Heart left ventricle (tissue), 16 donors: ENCODE results near the gene CD300LF. TPM values are rescaled to one million over a fixed set of nuclear protein-coding genes. Genes with fewer than 3 reads are reported as not detected.

Experiments used
- ATAC-seq, 4 donors: fragments of 200-7000 bp; cut with Tn5 transposase; one replicate each; pipeline ENCODE4 v1.9.1; 2020 to 2022; ENCODE audit warnings: moderate library complexity in 4 of 4, mild to moderate bottlenecking in 3 of 4, moderate number of reproducible peaks in 1 of 4
- DNase-seq, 5 donors: peaks; one replicate each; pipeline ENCODE4 v3.0.0-alpha.2; 2020
- H3K27ac ChIP-seq, 12 donors: fragments of 200-600 bp; sonication (generic) in 4 of 12; one replicate each; pipeline versions ENCODE4 v1.5.0 to v1.8.0; 2016 to 2022; ENCODE audit warnings: mild to moderate bottlenecking in 2 of 12
- H3K27me3 ChIP-seq, 9 donors: fragments of 200-600 bp; sonication (generic) in 2 of 9; one replicate each; pipeline versions ENCODE4 v1.5.1 to v1.8.0; 2016 to 2022; ENCODE audit warnings: mild to moderate bottlenecking in 3 of 9
- H3K36me3 ChIP-seq, 9 donors: fragments of 200-600 bp; sonication (generic) in 2 of 9; one replicate each; pipeline versions ENCODE4 v1.5.0 to v1.8.0; 2018 to 2022; ENCODE audit warnings: mild to moderate bottlenecking in 2 of 9
- H3K4me1 ChIP-seq, 12 donors: fragments of 200-600 bp; sonication (generic) in 4 of 12; one replicate each; pipeline versions ENCODE4 v1.5.0 to v1.8.0; 2016 to 2022; ENCODE audit warnings: mild to moderate bottlenecking in 3 of 12
- H3K4me3 ChIP-seq, 12 donors: fragments of 200-600 bp; sonication (generic) in 4 of 12; one replicate each; pipeline versions ENCODE4 v1.5.0 to v1.8.0; 2017 to 2022; ENCODE audit warnings: mild to moderate bottlenecking in 9 of 12, moderate library complexity in 4 of 12
- H3K9me3 ChIP-seq, 12 donors: fragments of 200-600 bp; sonication (generic) in 4 of 12; one replicate each; pipeline versions ENCODE4 v1.5.0 to v1.8.0; 2016 to 2022; ENCODE audit warnings: mild to moderate bottlenecking in 1 of 12
- CTCF ChIP-seq, 12 donors: fragments of 200-600 bp; sonication (generic) in 4 of 12; IDR thresholded peaks; one replicate each; pipeline versions ENCODE4 v1.5.0 to v1.8.0; 2018 to 2022; ENCODE audit warnings: antibody characterized with exemption in 12 of 12, mild to moderate bottlenecking in 5 of 12
- POLR2A ChIP-seq, 2 donors: fragments of 450-650 bp; IDR thresholded peaks; one replicate each; pipeline ENCODE4 v1.6.1; 2017; ENCODE audit warnings: antibody characterized with exemption in 2 of 2, mild to moderate bottlenecking in 2 of 2, moderate library complexity in 2 of 2
- WGBS, 4 donors: extraction: QIAGEN DNeasy Blood & Tissue Kit in 2 of 4; methylation state at CpG; one replicate each; pipeline versions ENCODE4 v1.1.5 to v1.1.7; 2013 to 2018; 5-methylcytosine and 5-hydroxymethylcytosine counted together
- intact Hi-C, 10 donors: fragments of 100-400 bp; cut with DNase I; formaldehyde crosslinking; loops; one replicate each; pipeline versions ENCODE4 v1.11.1 to v1.14.2; 2022
- polyA plus RNA-seq, 2 donors: library from polyadenylated mRNA; stranded (reverse); fragments of 200-250 nt; gene quantifications; one replicate each; pipeline ENCODE4 v1.2.3, GENCODE V29; 2013
- total RNA-seq, 9 donors: library from RNA; depleted of rRNA in 2 of 9; stranded (reverse); fragments of >200 nt in 2 of 9; fragmentation: NEBNext Ultra II Directional in 3 of 9; extraction: Animal tissue kit (Norgen Biotek cat#: 25700) in 3 of 9; gene quantifications; one replicate each; pipeline versions ENCODE4 v1.1.0 to v1.2.4, GENCODE V29; 2016 to 2023
- donor health status: ischemic (EF 13 %, LVEDD 7.1; RV severe dilation, severe dysfunction).
- donor health status: healthy with polysubstance abuse.
- donor health status: DM: no; HTN: yes; CAD: no.
- donor health status: DM: no; HTN: no; CAD: no.
- donor health status: ischemic (EF 25% LVEDD 6.9; RV normal size, moderate dysfunction).
- donor health status: ischemic (EF 25% LVEDD 5.7; RV mildly dilated, moderate dysfunction).
- donor health status: healthy.
- donor health status: DM: yes; HTN: yes; CAD: no.
- donor health status: ischemic (EF 35%, LVEDD 5.7; RV mildly dilated, moderate dysfunction).
- donor health status: nonischemic (EF 11% LVEDD 7.7; RV severe dilation, severe dysfunction).
- donor health status: DM: yes; HTN: yes; CAD: no.
- donor health status: PGD.
- donor health status: ischemic (EF 29% LVEDD 5.4; RV normal size, mild dysfunction).
- donor health status: nonischemic (EF 23%, LVEDD 6.1; RV moderate dilation, normal function).

CD300LF gene
- total and polyA plus RNA-seq, 11 donors = 0.15 to 7.0 (median 0.42) TPM; not detected in 2

GRCh38 chr17:74752822-74753401, 40.2 kb upstream of the CD300LF start:
- intact Hi-C loops = loop anchor here in 1 of 10 donors (2.0 kb wide), 1 partner anchor 14 kb away; no protein-coding TSS in a partner anchor
- no peaks in the 10 kb centered on the region for H3K36me3 ChIP-seq
- DNase-seq = no peak
- TF ChIP-seq CTCF (IDR thresholded peaks at IDR 0.05) = no peak
- H3K9me3 ChIP-seq = no peaks in the 10 kb centered on the region
- peaks cover 5 to 77% (median 36%) of the 10 kb centered on the region in 12 donors for H3K4me1 ChIP-seq
- H3K27ac ChIP-seq = no peak overlapping the region
- 87 to 94% (median 91%) methylated on average over 7 of the region's 7 CpGs for WGBS, 4 donors
- no peak for ATAC-seq
- H3K4me3 ChIP-seq = peak overlapping the region in 1 of 12 donors; percentile 96
- no peaks in the 10 kb centered on the region for H3K27me3 ChIP-seq

- H3K9me3 ChIP-seq = no peaks in the 10 kb centered on the region
- intact Hi-C loops = loop anchor here in 1 of 10 donors (2.0 kb wide), 1 partner anchor 14 kb away; no protein-coding TSS in a partner anchor
- TF ChIP-seq CTCF (IDR thresholded peaks at IDR 0.05) = no peak
- no peak for TF ChIP-seq POLR2A (IDR thresholded peaks at IDR 0.05)
- peak overlapping the region in 1 of 12 donors; percentile 59 for H3K27ac ChIP-seq
- peaks cover 5 to 77% (median 36%) of the 10 kb centered on the region in 12 donors for H3K4me1 ChIP-seq
- ATAC-seq (no peak), DNase-seq (no peak)
- H3K27me3 ChIP-seq = no peaks in the 10 kb centered on the region
- H3K36me3 ChIP-seq = no peaks in the 10 kb centered on the region
- WGBS, 4 donors = 90 to 93% (median 91%) methylated on average over 9 of the region's 9 CpGs
- H3K4me3 ChIP-seq = peak overlapping the region in 2 of 12 donors; percentile 96 to 100
Measured at GRCh38 chr17:74752415-74752814, 39.7 kb upstream of the CD300LF start.

- no peaks in the 10 kb centered on the region for H3K27me3 ChIP-seq
- peaks cover 2 to 79% (median 30%) of the 10 kb centered on the region in 12 donors for H3K4me1 ChIP-seq
- WGBS, 4 donors = 58 to 71% (median 64%) methylated on average over 12 to 13 of the region's 13 CpGs
- peak overlapping the region in 9 of 12 donors; percentile 13 to 92 (median 84) for H3K27ac ChIP-seq
- intact Hi-C loops = no loop called here
- H3K4me3 ChIP-seq = peak overlapping the region in 10 of 12 donors; percentile 72 to 100 (median 96)
- TF ChIP-seq CTCF (IDR thresholded peaks at IDR 0.05) = no peak
- no peak for TF ChIP-seq POLR2A (IDR thresholded peaks at IDR 0.05)
- ATAC-seq (peak in 1 of 4 donors; percentile 9), DNase-seq (peak in 2 of 5 donors; percentile 48 to 67)
- H3K9me3 ChIP-seq = no peaks in the 10 kb centered on the region
- H3K36me3 ChIP-seq = no peaks in the 10 kb centered on the region
Measured at GRCh38 chr17:74750327-74751069, 37.8 kb upstream of the CD300LF start.

GRCh38 chr17:74750039-74750326, 37.3 kb upstream of the CD300LF start:
- Histone ChIP-seq H3K27ac (peak overlapping the region in 10 of 12 donors; percentile 13 to 92 (median 84)), H3K9me3 (no peaks in the 10 kb centered on the region), H3K27me3 (no peaks in the 10 kb centered on the region), H3K4me1 (peaks cover 2 to 79% (median 32%) of the 10 kb centered on the region in 12 donors), H3K4me3 (peak overlapping the region; percentile 69 to 100 (median 95)), H3K36me3 (no peaks in the 10 kb centered on the region)
- intact Hi-C loops = no loop called here
- DNase-seq (no peak), ATAC-seq (no peak)
- WGBS, 4 donors = 70 to 78% (median 76%) methylated on average over 6 of the region's 6 CpGs
- TF ChIP-seq POLR2A (IDR thresholded peaks at IDR 0.05) (no peak), CTCF (IDR thresholded peaks at IDR 0.05) (no peak)
